Vagina (tissue), 2 donors: ENCODE results near the gene RUNX3. TPM values are rescaled to one million over a fixed set of nuclear protein-coding genes. Genes with fewer than 3 reads are reported as not detected.

Source experiments
- DNase-seq, 2 donors: peaks; one replicate each; pipeline ENCODE4 v3.0.0-alpha.2; 2017; ENCODE audit errors: extremely low spot score in 2 of 2
- H3K27ac ChIP-seq: fragments of 200-600 bp; sonication (generic); one replicate; pipeline ENCODE4 v1.5.1; 2019
- H3K27me3 ChIP-seq: fragments of 200-600 bp; sonication (generic); one replicate; pipeline ENCODE4 v1.5.1; 2019
- H3K36me3 ChIP-seq, 2 donors: fragments of 200-600 bp; sonication (generic); one replicate each; pipeline ENCODE4 v1.5.1; 2017 to 2019
- H3K4me1 ChIP-seq: fragments of 200-600 bp; sonication (generic); one replicate; pipeline ENCODE4 v1.5.1; 2019
- H3K4me3 ChIP-seq, 2 donors: fragments of 200-600 bp; sonication (generic); 1 replicate in 1 of 2; 2 replicates in 1 of 2; pipeline ENCODE4 v1.5.1; 2016 to 2019
- H3K9me3 ChIP-seq: fragments of 200-600 bp; sonication (generic); one replicate; pipeline ENCODE4 v1.5.1; 2019
- POLR2A ChIP-seq, 2 donors: fragments of 450-650 bp; IDR thresholded peaks; one replicate each; pipeline ENCODE4 v1.6.1; 2017; ENCODE audit warnings: antibody characterized with exemption in 2 of 2, mild to moderate bottlenecking in 2 of 2, moderate library complexity in 2 of 2
- POLR2AphosphoS5 ChIP-seq, 2 donors: sonication (generic); formaldehyde crosslinking; IDR thresholded peaks; one replicate each; pipeline ENCODE4 v1.9.0; 2017; ENCODE audit warnings: antibody characterized with exemption in 2 of 2, mild to moderate bottlenecking in 2 of 2, low read depth in 1 of 2; ENCODE audit not compliant: insufficient read depth in 1 of 2
- intact Hi-C: fragments of 100-400 bp; cut with DNase I; formaldehyde crosslinking; loops from one replicate; pipeline ENCODE4 v1.15.1; 2023
- total RNA-seq: library from RNA; depleted of rRNA; stranded (reverse); fragments of >200 nt; gene quantifications from one replicate; pipeline ENCODE4 v1.2.3, GENCODE V29; 2016
- TF ChIP-seq, protein P1 (sequence below), 3 experiments: fragments of 450-650 bp in 2 of 3; fragments of 200-600 bp in 1 of 3; sonication (generic) in 1 of 3; IDR thresholded peaks; one replicate each; pipeline ENCODE4 v1.5.1; 2017 to 2019; ENCODE audit warnings: antibody characterized with exemption in 3 of 3, mild to moderate bottlenecking in 2 of 3, moderate library complexity in 2 of 3

RUNX3 gene
- total RNA-seq, 1 donor from 2014 or later = 4.2 TPM

DNA sequence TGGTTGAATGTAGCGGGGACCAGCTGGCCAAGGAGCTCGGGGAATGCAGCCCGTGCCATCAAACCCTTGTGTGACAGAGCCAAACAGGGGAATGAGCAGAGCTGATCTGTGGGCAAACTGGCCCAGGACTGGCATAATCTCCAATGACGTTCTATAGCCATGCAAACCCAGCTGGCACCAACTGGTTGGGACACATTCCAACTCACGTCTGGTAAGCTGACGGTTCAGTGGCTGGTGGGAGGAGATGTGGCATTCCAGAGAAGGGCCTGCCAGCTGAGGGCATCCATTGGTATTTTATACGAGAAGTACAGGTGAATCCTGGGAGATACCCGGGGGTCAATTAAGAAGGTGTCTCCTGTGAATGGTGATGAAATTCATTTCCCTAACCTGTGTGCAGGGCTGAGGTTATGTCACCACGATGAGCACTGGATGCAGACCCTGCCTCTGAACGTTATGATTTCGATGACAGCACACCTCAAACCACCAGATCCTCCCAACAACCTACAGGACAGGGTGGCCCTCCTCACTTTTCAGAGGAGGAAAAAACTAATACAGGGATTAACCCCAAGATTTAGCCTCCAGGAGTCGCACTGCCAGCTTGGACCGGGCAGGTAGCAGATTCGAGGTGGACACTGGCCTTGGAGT lies 39.0 kb upstream of the RUNX3 start:
- Histone ChIP-seq H3K36me3 (no peaks in the 10 kb centered on the region), H3K4me1 (no peaks in the 10 kb centered on the region), H3K27me3 (no peaks in the 10 kb centered on the region), H3K27ac (no peak overlapping the region), H3K4me3 (no peak overlapping the region), H3K9me3 (no peaks in the 10 kb centered on the region)
- DNase-seq = no peak
- TF ChIP-seq, protein P1, sequence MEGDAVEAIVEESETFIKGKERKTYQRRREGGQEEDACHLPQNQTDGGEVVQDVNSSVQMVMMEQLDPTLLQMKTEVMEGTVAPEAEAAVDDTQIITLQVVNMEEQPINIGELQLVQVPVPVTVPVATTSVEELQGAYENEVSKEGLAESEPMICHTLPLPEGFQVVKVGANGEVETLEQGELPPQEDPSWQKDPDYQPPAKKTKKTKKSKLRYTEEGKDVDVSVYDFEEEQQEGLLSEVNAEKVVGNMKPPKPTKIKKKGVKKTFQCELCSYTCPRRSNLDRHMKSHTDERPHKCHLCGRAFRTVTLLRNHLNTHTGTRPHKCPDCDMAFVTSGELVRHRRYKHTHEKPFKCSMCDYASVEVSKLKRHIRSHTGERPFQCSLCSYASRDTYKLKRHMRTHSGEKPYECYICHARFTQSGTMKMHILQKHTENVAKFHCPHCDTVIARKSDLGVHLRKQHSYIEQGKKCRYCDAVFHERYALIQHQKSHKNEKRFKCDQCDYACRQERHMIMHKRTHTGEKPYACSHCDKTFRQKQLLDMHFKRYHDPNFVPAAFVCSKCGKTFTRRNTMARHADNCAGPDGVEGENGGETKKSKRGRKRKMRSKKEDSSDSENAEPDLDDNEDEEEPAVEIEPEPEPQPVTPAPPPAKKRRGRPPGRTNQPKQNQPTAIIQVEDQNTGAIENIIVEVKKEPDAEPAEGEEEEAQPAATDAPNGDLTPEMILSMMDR (IDR thresholded peaks at IDR 0.05) = no peak
- no peak for TF ChIP-seq POLR2A (IDR thresholded peaks at IDR 0.05)
- no peak for TF ChIP-seq POLR2AphosphoS5 (IDR thresholded peaks at IDR 0.05; ENCODE audit: insufficient read depth in 1 of 2, low read depth in 1 of 2)
- intact Hi-C loops = no loop called here

DNA sequence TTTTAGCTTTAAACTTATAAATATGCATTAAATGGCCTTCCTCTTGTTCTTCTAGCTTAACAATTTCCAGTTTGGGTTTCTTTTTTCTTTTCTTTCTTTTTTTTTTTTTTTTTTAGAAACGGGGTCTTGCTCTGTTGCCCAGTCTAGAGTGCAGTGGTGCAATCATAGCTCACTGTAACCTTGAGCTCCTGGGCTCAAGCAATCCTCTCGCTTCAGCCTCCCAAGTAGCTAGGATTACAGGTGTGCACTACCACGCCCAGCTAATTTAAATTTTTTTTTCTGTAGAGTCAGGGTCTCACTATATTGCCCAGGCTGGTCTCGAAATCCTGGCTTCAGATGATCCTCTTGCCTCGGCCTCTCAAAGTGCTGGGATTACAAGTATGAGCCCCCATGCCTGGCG lies 37.9 kb upstream of the RUNX3 start:
- Histone ChIP-seq H3K9me3 (no peaks in the 10 kb centered on the region), H3K36me3 (no peaks in the 10 kb centered on the region), H3K4me3 (no peak overlapping the region), H3K4me1 (no peaks in the 10 kb centered on the region), H3K27me3 (no peaks in the 10 kb centered on the region), H3K27ac (no peak overlapping the region)
- TF ChIP-seq, protein P1 (IDR thresholded peaks at IDR 0.05) = no peak
- TF ChIP-seq POLR2A (IDR thresholded peaks at IDR 0.05) (no peak), POLR2AphosphoS5 (IDR thresholded peaks at IDR 0.05; ENCODE audit: insufficient read depth in 1 of 2, low read depth in 1 of 2) (no peak)
- intact Hi-C loops = no loop called here
- no peak for DNase-seq

DNA sequence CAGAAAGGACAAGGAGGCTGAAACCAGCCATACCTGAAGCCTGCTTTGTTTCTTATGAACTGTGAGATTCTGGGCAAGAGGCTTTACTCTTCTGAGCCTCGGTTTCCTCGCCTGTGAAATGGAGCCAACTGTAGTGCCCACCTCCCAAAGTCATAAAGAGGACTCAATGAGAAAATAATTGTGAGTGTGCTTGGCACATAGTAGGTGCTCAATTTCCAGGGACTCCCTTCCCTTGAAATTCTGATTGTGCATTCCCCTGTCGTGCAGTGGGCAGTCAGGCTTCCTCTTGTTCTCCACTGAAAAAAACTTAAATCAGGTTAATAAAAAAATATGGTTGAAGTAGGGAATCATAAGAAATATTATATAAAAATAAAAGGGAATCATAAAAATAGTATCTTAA lies 37.5 kb upstream of the RUNX3 start:
- no peaks in the 10 kb centered on the region for H3K9me3 ChIP-seq
- DNase-seq = no peak
- intact Hi-C loops = no loop called here
- no peaks in the 10 kb centered on the region for H3K27me3 ChIP-seq
- no peaks in the 10 kb centered on the region for H3K4me1 ChIP-seq
- H3K36me3 ChIP-seq = no peaks in the 10 kb centered on the region
- TF ChIP-seq, protein P1 (IDR thresholded peaks at IDR 0.05) = no peak
- TF ChIP-seq POLR2A (IDR thresholded peaks at IDR 0.05) (no peak), POLR2AphosphoS5 (IDR thresholded peaks at IDR 0.05; ENCODE audit: insufficient read depth in 1 of 2, low read depth in 1 of 2) (no peak)
- no peak overlapping the region for H3K27ac ChIP-seq
- H3K4me3 ChIP-seq = no peak overlapping the region

DNA sequence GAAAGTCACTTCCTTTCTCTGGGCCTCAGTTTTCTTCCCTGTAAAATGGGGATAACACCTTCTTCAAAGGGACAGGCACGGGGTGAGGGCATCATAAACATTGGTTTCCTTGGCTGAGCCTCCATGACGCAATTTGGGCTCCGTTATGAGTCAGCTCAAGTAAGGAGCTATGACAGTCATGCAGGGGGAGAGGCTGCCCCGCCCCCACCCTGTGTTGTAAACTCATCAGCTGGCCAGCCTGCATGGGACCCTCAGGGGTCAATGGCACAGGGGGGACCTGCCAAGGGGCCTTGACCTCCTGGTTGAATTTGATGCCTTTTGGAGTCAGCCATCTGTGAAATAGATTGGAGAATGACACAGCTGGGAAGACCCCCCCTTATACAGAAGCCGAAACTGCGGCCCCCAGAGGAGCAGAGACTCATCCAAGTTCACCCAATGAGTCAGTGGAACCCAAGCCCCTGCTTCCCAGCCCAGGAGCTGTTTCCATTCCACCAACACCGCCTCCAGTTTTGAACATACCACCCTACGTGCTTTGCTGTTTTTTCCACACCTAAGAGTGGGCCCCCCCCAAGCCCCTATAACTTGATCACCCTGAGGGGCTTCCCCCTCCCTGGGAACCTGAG lies 36.8 kb upstream of the RUNX3 start:
- no peak for TF ChIP-seq POLR2A (IDR thresholded peaks at IDR 0.05)
- TF ChIP-seq POLR2AphosphoS5 (IDR thresholded peaks at IDR 0.05; ENCODE audit: insufficient read depth in 1 of 2, low read depth in 1 of 2) = no peak
- TF ChIP-seq, protein P1 (IDR thresholded peaks at IDR 0.05) = no peak
- Histone ChIP-seq H3K27me3 (no peaks in the 10 kb centered on the region), H3K9me3 (no peaks in the 10 kb centered on the region), H3K36me3 (no peaks in the 10 kb centered on the region), H3K4me3 (no peak overlapping the region), H3K4me1 (no peaks in the 10 kb centered on the region), H3K27ac (no peak overlapping the region)
- intact Hi-C loops = no loop called here
- no peak for DNase-seq

DNA sequence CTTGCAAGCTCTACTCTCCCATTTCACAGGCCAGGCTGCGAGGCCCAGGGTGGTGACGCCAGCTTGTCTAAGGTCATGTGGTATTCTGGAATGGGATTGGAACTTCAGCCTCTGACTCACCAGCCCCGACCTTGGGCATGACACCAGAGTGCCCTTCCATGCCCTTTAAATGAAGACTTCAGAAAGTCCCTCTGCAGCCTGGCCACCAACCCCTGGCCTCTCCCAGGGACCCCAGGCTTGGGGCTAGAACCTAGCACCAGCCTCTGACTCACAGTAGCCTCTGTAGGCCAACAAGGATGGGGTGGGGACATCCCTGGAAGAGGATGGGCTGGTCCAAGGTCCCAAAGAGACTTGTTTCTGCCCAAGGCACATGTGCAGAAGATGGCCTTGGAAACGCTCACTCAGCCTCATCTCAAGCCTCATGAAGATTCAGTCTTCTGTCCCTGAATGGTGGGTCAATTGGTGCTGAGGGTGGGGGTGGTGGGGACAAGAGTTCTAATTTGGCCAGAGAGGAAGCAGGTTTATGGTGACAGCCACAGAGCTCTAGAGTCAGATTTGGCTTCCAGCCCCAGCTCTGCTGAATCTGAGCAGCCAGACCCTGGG lies 36.1 kb upstream of the RUNX3 start:
- intact Hi-C loops = no loop called here
- H3K27ac ChIP-seq = no peak overlapping the region
- H3K9me3 ChIP-seq = no peaks in the 10 kb centered on the region
- TF ChIP-seq POLR2AphosphoS5 (IDR thresholded peaks at IDR 0.05; ENCODE audit: insufficient read depth in 1 of 2, low read depth in 1 of 2) (no peak), POLR2A (IDR thresholded peaks at IDR 0.05) (no peak)
- TF ChIP-seq, protein P1 (IDR thresholded peaks at IDR 0.05) = no peak
- no peaks in the 10 kb centered on the region for H3K27me3 ChIP-seq
- no peaks in the 10 kb centered on the region for H3K4me1 ChIP-seq
- no peak overlapping the region for H3K4me3 ChIP-seq
- no peak for DNase-seq
- no peaks in the 10 kb centered on the region for H3K36me3 ChIP-seq
